Hepatocyte (in vitro differentiated cells): Measurements from ENCODE around the gene CEP120.

ENCODE experiments used
- CTCF ChIP-seq: fragments of 200-600 bp; sonication (generic); IDR thresholded peaks from 2 replicates; pipeline ENCODE4 v1.5.1; 2016; ENCODE audit warnings: antibody characterized with exemption, mild to moderate bottlenecking; ENCODE audit not compliant: poor library complexity
- EZH2 ChIP-seq: fragments of 200-600 bp; sonication (generic); IDR thresholded peaks from 2 replicates; pipeline ENCODE4 v1.6.1; 2016; ENCODE audit warnings: antibody characterized with exemption, mild to moderate bottlenecking, borderline replicate concordance
- EZH2phosphoT487 ChIP-seq: fragments of 200-600 bp; sonication (generic); IDR thresholded peaks from one replicate; pipeline ENCODE4 v1.6.1; 2018; ENCODE audit warnings: antibody characterized with exemption, mild to moderate bottlenecking, low read depth, moderate library complexity; ENCODE audit not compliant: unreplicated experiment, severe bottlenecking

GRCh38 chr5:123456242-123456641 lies 33.0 kb upstream of the CEP120 start:
- TF ChIP-seq EZH2: no peak
- TF ChIP-seq CTCF: no peak
- TF ChIP-seq EZH2phosphoT487: no peak
